ENCODE results near the gene PFDN6. TPM values are rescaled to one million over a fixed set of nuclear protein-coding genes. Genes with fewer than 3 reads are reported as not detected.

PFDN6 gene
- total and polyA plus RNA-seq, 2 of the 13 experiments (the other 11 are each of a cell fraction or from before 2014, with no cell fraction given) = 75.5 to 87.0 TPM

DNA sequence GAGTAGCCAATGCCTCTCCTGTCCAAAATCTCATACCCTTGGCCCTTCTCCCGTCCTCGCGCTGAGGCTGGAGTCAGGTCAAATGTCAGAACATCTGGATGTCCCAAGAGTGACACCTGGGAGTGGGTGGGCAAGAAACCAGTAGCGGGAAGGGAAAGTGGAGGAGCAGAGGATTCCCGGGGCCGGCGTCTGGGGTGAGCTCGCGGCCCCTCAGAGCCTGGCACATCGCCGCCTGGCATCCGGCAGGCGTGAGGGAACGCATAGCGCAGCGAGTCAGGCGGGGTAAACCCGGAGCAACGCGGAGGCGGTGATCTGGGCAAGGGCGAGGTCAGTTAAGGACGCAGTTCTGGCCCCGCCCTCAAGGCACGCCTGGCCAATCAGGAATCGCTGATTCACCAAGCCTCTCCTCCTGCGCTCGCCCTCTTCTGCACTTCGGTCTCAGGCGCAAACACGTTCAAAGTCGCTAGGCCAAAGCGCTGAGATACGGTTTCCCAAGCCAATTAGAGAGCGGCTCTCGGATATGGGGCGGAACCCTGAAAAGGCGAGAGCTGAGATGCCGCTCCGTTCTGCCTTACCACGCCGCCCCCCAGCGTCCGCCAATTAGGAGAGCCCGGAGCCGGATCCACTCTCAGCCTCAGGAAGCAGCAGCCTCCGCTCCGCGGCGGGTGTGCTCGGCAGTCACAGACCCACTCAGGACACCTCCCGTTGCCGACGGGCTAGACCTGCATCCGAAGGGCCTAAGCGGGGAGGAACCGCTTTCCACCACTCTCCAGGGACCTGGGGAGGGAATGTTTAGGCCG is 40.3 kb upstream of the PFDN6 start (continued):
- TF ChIP-seq, protein P1, sequence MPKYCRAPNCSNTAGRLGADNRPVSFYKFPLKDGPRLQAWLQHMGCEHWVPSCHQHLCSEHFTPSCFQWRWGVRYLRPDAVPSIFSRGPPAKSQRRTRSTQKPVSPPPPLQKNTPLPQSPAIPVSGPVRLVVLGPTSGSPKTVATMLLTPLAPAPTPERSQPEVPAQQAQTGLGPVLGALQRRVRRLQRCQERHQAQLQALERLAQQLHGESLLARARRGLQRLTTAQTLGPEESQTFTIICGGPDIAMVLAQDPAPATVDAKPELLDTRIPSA (CRISPR knock-in tag; IDR thresholded peaks at IDR 0.05; ENCODE audit: borderline replicate concordance) = 0 out of 2 replicates have a peak, but pooled peaks have one; percentile 45
- peak; percentile 84 for TF ChIP-seq ZNF563 (CRISPR knock-in tag; IDR thresholded peaks at IDR 0.05)
- no peak for TF ChIP-seq ZNF432 (CRISPR knock-in tag; IDR thresholded peaks at IDR 0.05; ENCODE audit: borderline replicate concordance)
- TF ChIP-seq JUND (CRISPR knock-in tag; IDR thresholded peaks at IDR 0.05) = no peak
- TF ChIP-seq HNRNPLL (IDR thresholded peaks at IDR 0.05; ENCODE audit: low read depth, low read length, poor library complexity, severe bottlenecking) = peak; percentile 89
- TF ChIP-seq, protein P2, sequence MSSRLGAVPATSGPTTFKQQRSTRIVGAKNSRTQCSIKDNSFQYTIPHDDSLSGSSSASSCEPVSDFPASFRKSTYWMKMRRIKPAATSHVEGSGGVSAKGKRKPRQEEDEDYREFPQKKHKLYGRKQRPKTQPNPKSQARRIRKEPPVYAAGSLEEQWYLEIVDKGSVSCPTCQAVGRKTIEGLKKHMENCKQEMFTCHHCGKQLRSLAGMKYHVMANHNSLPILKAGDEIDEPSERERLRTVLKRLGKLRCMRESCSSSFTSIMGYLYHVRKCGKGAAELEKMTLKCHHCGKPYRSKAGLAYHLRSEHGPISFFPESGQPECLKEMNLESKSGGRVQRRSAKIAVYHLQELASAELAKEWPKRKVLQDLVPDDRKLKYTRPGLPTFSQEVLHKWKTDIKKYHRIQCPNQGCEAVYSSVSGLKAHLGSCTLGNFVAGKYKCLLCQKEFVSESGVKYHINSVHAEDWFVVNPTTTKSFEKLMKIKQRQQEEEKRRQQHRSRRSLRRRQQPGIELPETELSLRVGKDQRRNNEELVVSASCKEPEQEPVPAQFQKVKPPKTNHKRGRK (CRISPR knock-in tag; IDR thresholded peaks at IDR 0.05) = no peak
- peak; percentile 82 for TF ChIP-seq ARID2 (CRISPR knock-in tag; IDR thresholded peaks at IDR 0.05; ENCODE audit: borderline replicate concordance)
- TF ChIP-seq ZNF777 (CRISPR knock-in tag; IDR thresholded peaks at IDR 0.05) = no peak
- TF ChIP-seq ZMYM4 (CRISPR knock-in tag; IDR thresholded peaks at IDR 0.05) = peak; percentile 69
- TF ChIP-seq, protein P3, sequence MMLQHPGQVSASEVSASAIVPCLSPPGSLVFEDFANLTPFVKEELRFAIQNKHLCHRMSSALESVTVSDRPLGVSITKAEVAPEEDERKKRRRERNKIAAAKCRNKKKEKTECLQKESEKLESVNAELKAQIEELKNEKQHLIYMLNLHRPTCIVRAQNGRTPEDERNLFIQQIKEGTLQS (CRISPR knock-in tag; IDR thresholded peaks at IDR 0.05) = no peak
- TF ChIP-seq, protein P4, sequence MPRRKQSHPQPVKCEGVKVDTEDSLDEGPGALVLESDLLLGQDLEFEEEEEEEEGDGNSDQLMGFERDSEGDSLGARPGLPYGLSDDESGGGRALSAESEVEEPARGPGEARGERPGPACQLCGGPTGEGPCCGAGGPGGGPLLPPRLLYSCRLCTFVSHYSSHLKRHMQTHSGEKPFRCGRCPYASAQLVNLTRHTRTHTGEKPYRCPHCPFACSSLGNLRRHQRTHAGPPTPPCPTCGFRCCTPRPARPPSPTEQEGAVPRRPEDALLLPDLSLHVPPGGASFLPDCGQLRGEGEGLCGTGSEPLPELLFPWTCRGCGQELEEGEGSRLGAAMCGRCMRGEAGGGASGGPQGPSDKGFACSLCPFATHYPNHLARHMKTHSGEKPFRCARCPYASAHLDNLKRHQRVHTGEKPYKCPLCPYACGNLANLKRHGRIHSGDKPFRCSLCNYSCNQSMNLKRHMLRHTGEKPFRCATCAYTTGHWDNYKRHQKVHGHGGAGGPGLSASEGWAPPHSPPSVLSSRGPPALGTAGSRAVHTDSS (CRISPR knock-in tag; conservative IDR thresholded peaks at IDR 0.05) = no peak
- TF ChIP-seq, protein P5, sequence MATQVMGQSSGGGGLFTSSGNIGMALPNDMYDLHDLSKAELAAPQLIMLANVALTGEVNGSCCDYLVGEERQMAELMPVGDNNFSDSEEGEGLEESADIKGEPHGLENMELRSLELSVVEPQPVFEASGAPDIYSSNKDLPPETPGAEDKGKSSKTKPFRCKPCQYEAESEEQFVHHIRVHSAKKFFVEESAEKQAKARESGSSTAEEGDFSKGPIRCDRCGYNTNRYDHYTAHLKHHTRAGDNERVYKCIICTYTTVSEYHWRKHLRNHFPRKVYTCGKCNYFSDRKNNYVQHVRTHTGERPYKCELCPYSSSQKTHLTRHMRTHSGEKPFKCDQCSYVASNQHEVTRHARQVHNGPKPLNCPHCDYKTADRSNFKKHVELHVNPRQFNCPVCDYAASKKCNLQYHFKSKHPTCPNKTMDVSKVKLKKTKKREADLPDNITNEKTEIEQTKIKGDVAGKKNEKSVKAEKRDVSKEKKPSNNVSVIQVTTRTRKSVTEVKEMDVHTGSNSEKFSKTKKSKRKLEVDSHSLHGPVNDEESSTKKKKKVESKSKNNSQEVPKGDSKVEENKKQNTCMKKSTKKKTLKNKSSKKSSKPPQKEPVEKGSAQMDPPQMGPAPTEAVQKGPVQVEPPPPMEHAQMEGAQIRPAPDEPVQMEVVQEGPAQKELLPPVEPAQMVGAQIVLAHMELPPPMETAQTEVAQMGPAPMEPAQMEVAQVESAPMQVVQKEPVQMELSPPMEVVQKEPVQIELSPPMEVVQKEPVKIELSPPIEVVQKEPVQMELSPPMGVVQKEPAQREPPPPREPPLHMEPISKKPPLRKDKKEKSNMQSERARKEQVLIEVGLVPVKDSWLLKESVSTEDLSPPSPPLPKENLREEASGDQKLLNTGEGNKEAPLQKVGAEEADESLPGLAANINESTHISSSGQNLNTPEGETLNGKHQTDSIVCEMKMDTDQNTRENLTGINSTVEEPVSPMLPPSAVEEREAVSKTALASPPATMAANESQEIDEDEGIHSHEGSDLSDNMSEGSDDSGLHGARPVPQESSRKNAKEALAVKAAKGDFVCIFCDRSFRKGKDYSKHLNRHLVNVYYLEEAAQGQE (IDR thresholded peaks at IDR 0.05; ENCODE audit: borderline replicate concordance in 1 of 2, low read depth in 1 of 2, low read length in 2 of 2) = 0 out of 4 replicates have a peak, but pooled peaks of 1 of the 2 experiments have one; percentile 11
- TF ChIP-seq, protein P6, sequence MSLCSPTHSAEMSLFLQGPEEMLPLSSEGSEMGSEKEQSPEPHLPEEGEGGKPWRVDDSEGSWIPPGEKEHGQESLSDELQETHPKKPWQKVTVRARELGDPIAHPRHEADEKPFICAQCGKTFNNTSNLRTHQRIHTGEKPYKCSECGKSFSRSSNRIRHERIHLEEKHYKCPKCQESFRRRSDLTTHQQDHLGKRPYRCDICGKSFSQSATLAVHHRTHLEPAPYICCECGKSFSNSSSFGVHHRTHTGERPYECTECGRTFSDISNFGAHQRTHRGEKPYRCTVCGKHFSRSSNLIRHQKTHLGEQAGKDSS (CRISPR knock-in tag; IDR thresholded peaks at IDR 0.05; ENCODE audit: borderline replicate concordance, low read depth) = no peak
- peak; percentile 48; the same call in 1 of the 2 replicates for TF ChIP-seq ZKSCAN8 (CRISPR knock-in tag; IDR thresholded peaks at IDR 0.05; ENCODE audit: borderline replicate concordance)
- TF ChIP-seq ZNF589 (CRISPR knock-in tag; conservative IDR thresholded peaks at IDR 0.05) = no peak
- TF ChIP-seq, protein P7, sequence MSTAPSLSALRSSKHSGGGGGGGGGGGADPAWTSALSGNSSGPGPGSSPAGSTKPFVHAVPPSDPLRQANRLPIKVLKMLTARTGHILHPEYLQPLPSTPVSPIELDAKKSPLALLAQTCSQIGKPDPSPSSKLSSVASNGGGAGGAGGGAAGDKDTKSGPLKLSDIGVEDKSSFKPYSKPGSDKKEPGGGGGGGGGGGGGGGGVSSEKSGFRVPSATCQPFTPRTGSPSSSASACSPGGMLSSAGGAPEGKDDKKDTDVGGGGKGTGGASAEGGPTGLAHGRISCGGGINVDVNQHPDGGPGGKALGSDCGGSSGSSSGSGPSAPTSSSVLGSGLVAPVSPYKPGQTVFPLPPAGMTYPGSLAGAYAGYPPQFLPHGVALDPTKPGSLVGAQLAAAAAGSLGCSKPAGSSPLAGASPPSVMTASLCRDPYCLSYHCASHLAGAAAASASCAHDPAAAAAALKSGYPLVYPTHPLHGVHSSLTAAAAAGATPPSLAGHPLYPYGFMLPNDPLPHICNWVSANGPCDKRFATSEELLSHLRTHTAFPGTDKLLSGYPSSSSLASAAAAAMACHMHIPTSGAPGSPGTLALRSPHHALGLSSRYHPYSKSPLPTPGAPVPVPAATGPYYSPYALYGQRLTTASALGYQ (CRISPR knock-in tag; IDR thresholded peaks at IDR 0.05) = no peak
